Measurements from ENCODE around the gene RDH16.

RDH16 gene

GRCh38 chr12:56996793-56997545 lies 39.6 kb upstream of the RDH16 start:
- no peak for TF ChIP-seq FOXM1 (IDR thresholded peaks at IDR 0.05; ENCODE audit: borderline replicate concordance, low read depth)
- TF ChIP-seq NFIC (IDR thresholded peaks at IDR 0.05) = no peak
- TF ChIP-seq USF1 (IDR thresholded peaks at IDR 0.05) = no peak
- no peak for TF ChIP-seq REST (IDR thresholded peaks at IDR 0.05; ENCODE audit: low read depth)
- no peak for TF ChIP-seq EP300 (IDR thresholded peaks at IDR 0.05; ENCODE audit: borderline replicate concordance)
- TF ChIP-seq TEAD4 (IDR thresholded peaks at IDR 0.05) = no peak
- TF ChIP-seq YY1 (IDR thresholded peaks at IDR 0.05; ENCODE audit: low read depth) = no peak
- no peak for TF ChIP-seq TCF12 (IDR thresholded peaks at IDR 0.05; ENCODE audit: low read depth)
- no peak for TF ChIP-seq EGR1 (IDR thresholded peaks at IDR 0.05)
- no peak for TF ChIP-seq CREB1 (IDR thresholded peaks at IDR 0.05; ENCODE audit: low read depth)
- TF ChIP-seq MAX (IDR thresholded peaks at IDR 0.05) = no peak
- no peak for TF ChIP-seq RAD21 (IDR thresholded peaks at IDR 0.05; ENCODE audit: low read depth)
- TF ChIP-seq TAF1 (IDR thresholded peaks at IDR 0.05; ENCODE audit: low read depth) = no peak
- TF ChIP-seq CEBPB (IDR thresholded peaks at IDR 0.05) = no peak
- no peak for TF ChIP-seq ZBTB7A (IDR thresholded peaks at IDR 0.05; ENCODE audit: low read depth)

GRCh38 chr12:56995930-56996496 lies 38.6 kb upstream of the RDH16 start:
- no peak for TF ChIP-seq TAF1 (IDR thresholded peaks at IDR 0.05; ENCODE audit: low read depth)
- no peak for TF ChIP-seq CREB1 (IDR thresholded peaks at IDR 0.05; ENCODE audit: low read depth)
- no peak for TF ChIP-seq REST (IDR thresholded peaks at IDR 0.05; ENCODE audit: low read depth)
- TF ChIP-seq TEAD4 (IDR thresholded peaks at IDR 0.05) = no peak
- TF ChIP-seq ZBTB7A (IDR thresholded peaks at IDR 0.05; ENCODE audit: low read depth) = no peak

GRCh38 chr12:56995201-56995929 lies 38.0 kb upstream of the RDH16 start:
- TF ChIP-seq MAX (IDR thresholded peaks at IDR 0.05) = no peak
- no peak for TF ChIP-seq REST (IDR thresholded peaks at IDR 0.05; ENCODE audit: low read depth)
- no peak for TF ChIP-seq TCF12 (IDR thresholded peaks at IDR 0.05; ENCODE audit: low read depth)
- no peak for TF ChIP-seq TEAD4 (IDR thresholded peaks at IDR 0.05)
- TF ChIP-seq EP300 (IDR thresholded peaks at IDR 0.05; ENCODE audit: borderline replicate concordance) = no peak
- TF ChIP-seq CREB1 (IDR thresholded peaks at IDR 0.05; ENCODE audit: low read depth) = no peak
- TF ChIP-seq NFIC (IDR thresholded peaks at IDR 0.05) = no peak
- no peak for TF ChIP-seq CEBPB (IDR thresholded peaks at IDR 0.05)
- TF ChIP-seq USF1 (IDR thresholded peaks at IDR 0.05) = no peak
- no peak for TF ChIP-seq RAD21 (IDR thresholded peaks at IDR 0.05; ENCODE audit: low read depth)
- no peak for TF ChIP-seq ZBTB7A (IDR thresholded peaks at IDR 0.05; ENCODE audit: low read depth)
- TF ChIP-seq EGR1 (IDR thresholded peaks at IDR 0.05) = no peak
- TF ChIP-seq TAF1 (IDR thresholded peaks at IDR 0.05; ENCODE audit: low read depth) = no peak
- TF ChIP-seq FOXM1 (IDR thresholded peaks at IDR 0.05; ENCODE audit: borderline replicate concordance, low read depth) = no peak
- no peak for TF ChIP-seq YY1 (IDR thresholded peaks at IDR 0.05; ENCODE audit: low read depth)
